Stimulated activated naive B cell treated with anti-CD40 and anti-IgM and Interleukin-4, amounts not matched to agents 10 μg/mL and 1 μg/mL and 100 μg/mL, for 72 hours (primary cell): ENCODE data around the gene RFC3.

Experiments used
- ATAC-seq, 2 donors: fragments of 150-1000 bp; cut with Tn5 transposase; replicated peaks; 2 replicates each; pipeline ENCODE4 v1.10.0; 2021; ENCODE audit warnings: moderate library complexity in 1 of 2
- DNase-seq: peaks from one replicate; pipeline ENCODE4 v3.0.0; 2021
- H3K27ac Mint-ChIP-seq: one replicate; pipeline ENCODE4 v1.8.0; 2022; ENCODE audit warnings: mild to moderate bottlenecking, mixed read lengths
- H3K27me3 Mint-ChIP-seq, 2 donors: one replicate each; pipeline ENCODE4 v1.8.0; 2022; ENCODE audit warnings: mixed read lengths in 2 of 2
- H3K36me3 Mint-ChIP-seq, 2 donors: one replicate each; pipeline ENCODE4 v1.8.0; 2022; ENCODE audit warnings: mixed read lengths in 2 of 2, mild to moderate bottlenecking in 1 of 2
- H3K4me1 Mint-ChIP-seq, 2 donors: one replicate each; pipeline ENCODE4 v1.8.0; 2022; ENCODE audit warnings: mixed read lengths in 2 of 2, mild to moderate bottlenecking in 1 of 2
- H3K4me3 Mint-ChIP-seq, 2 donors: one replicate each; pipeline ENCODE4 v1.8.0; 2022; ENCODE audit warnings: mild to moderate bottlenecking in 2 of 2, mixed read lengths in 2 of 2, moderate library complexity in 1 of 2
- H3K9me3 Mint-ChIP-seq, 2 donors: one replicate each; pipeline ENCODE4 v1.8.0; 2022; ENCODE audit warnings: mixed read lengths in 2 of 2, mild to moderate bottlenecking in 1 of 2

RFC3 gene

GRCh38 chr13:33832872-33833271, 14.9 kb downstream of the RFC3 start:
- DNase-seq (no peak), ATAC-seq (no peak)
- Mint-ChIP-seq H3K27ac (no peak overlapping the region), H3K4me1 (no peaks in the 10 kb centered on the region), H3K36me3 (peaks cover 28 to 50% of the 10 kb centered on the region in 2 donors), H3K27me3 (no peaks in the 10 kb centered on the region), H3K4me3 (no peak overlapping the region), H3K9me3 (no peaks in the 10 kb centered on the region)

- Mint-ChIP-seq H3K36me3 (peaks cover 35 to 52% of the 10 kb centered on the region in 2 donors), H3K9me3 (no peaks in the 10 kb centered on the region), H3K27me3 (no peaks in the 10 kb centered on the region), H3K27ac (peak overlapping the region; percentile 49), H3K4me3 (no peak overlapping the region), H3K4me1 (no peaks in the 10 kb centered on the region)
- DNase-seq (no peak), ATAC-seq (no peak)
Measured at GRCh38 chr13:33838647-33839046, 20.7 kb downstream of the RFC3 start.

- ATAC-seq: no peak
- H3K4me1 Mint-ChIP-seq: peaks cover 0 to 4% of the 10 kb centered on the region in 2 donors
Measured at GRCh38 chr13:33840402-33840801, 22.5 kb downstream of the RFC3 start.

GRCh38 chr13:33842207-33842606, 24.3 kb downstream of the RFC3 start:
- ATAC-seq (no peak), DNase-seq (no peak)
- H3K36me3 Mint-ChIP-seq: peaks cover 30 to 62% of the 10 kb centered on the region in 2 donors
- H3K4me3 Mint-ChIP-seq: no peak overlapping the region
- peaks cover 4 to 15% of the 10 kb centered on the region in 2 donors for H3K4me1 Mint-ChIP-seq
- H3K9me3 Mint-ChIP-seq: no peaks in the 10 kb centered on the region
- H3K27me3 Mint-ChIP-seq: no peaks in the 10 kb centered on the region
- H3K27ac Mint-ChIP-seq: no peak overlapping the region

More at GRCh38 chr13:33840402-33840801, 22.5 kb downstream of the RFC3 start:
- H3K9me3 Mint-ChIP-seq: no peaks in the 10 kb centered on the region
- peaks cover 26 to 53% of the 10 kb centered on the region in 2 donors for H3K36me3 Mint-ChIP-seq
- DNase-seq: no peak
- no peak overlapping the region for H3K27ac Mint-ChIP-seq
- H3K27me3 Mint-ChIP-seq: no peaks in the 10 kb centered on the region
- H3K4me3 Mint-ChIP-seq: no peak overlapping the region

- DNase-seq: no peak
- Mint-ChIP-seq H3K27ac (no peak overlapping the region), H3K27me3 (no peaks in the 10 kb centered on the region), H3K4me3 (no peak overlapping the region), H3K4me1 (peaks cover 4 to 15% of the 10 kb centered on the region in 2 donors), H3K36me3 (peaks cover 33 to 66% of the 10 kb centered on the region in 2 donors), H3K9me3 (no peaks in the 10 kb centered on the region)
- ATAC-seq: no peak
Measured at GRCh38 chr13:33842986-33843385, 25.0 kb downstream of the RFC3 start.

GRCh38 chr13:33845572-33846302, 27.8 kb downstream of the RFC3 start:
- Mint-ChIP-seq H3K4me3 (no peak overlapping the region), H3K9me3 (no peaks in the 10 kb centered on the region), H3K27ac (no peak overlapping the region), H3K27me3 (no peaks in the 10 kb centered on the region), H3K4me1 (peaks cover 4 to 15% of the 10 kb centered on the region in 2 donors), H3K36me3 (peaks cover 24 to 57% of the 10 kb centered on the region in 2 donors)
- no peak for ATAC-seq
- no peak for DNase-seq

GRCh38 chr13:33846303-33847062, 28.5 kb downstream of the RFC3 start:
- Mint-ChIP-seq H3K27ac (no peak overlapping the region), H3K9me3 (no peaks in the 10 kb centered on the region), H3K27me3 (no peaks in the 10 kb centered on the region), H3K36me3 (peaks cover 24 to 60% of the 10 kb centered on the region in 2 donors), H3K4me1 (peaks cover 4 to 15% of the 10 kb centered on the region in 2 donors), H3K4me3 (no peak overlapping the region)
- DNase-seq: no peak
- peak; percentile 41 to 46 for ATAC-seq

- H3K4me1 Mint-ChIP-seq: peaks cover 4 to 15% of the 10 kb centered on the region in 2 donors
- peaks cover 20 to 57% of the 10 kb centered on the region in 2 donors for H3K36me3 Mint-ChIP-seq
- ATAC-seq: no peak
- no peaks in the 10 kb centered on the region for H3K9me3 Mint-ChIP-seq
- H3K4me3 Mint-ChIP-seq: no peak overlapping the region
- no peak for DNase-seq
- no peaks in the 10 kb centered on the region for H3K27me3 Mint-ChIP-seq
- H3K27ac Mint-ChIP-seq: no peak overlapping the region
Measured at GRCh38 chr13:33849211-33849610, 31.3 kb downstream of the RFC3 start.

GRCh38 chr13:33855371-33855895, 37.5 kb downstream of the RFC3 start:
- H3K4me1 Mint-ChIP-seq: peaks cover 0 to 18% of the 10 kb centered on the region in 2 donors
- H3K27ac Mint-ChIP-seq: no peak overlapping the region
- no peak for DNase-seq
- peaks cover 0 to 14% of the 10 kb centered on the region in 2 donors for H3K9me3 Mint-ChIP-seq
- no peaks in the 10 kb centered on the region for H3K27me3 Mint-ChIP-seq
- H3K4me3 Mint-ChIP-seq: no peak overlapping the region
- no peak for ATAC-seq
- peaks cover 6 to 50% of the 10 kb centered on the region in 2 donors for H3K36me3 Mint-ChIP-seq

GRCh38 chr13:33859691-33860303, 41.8 kb downstream of the RFC3 start:
- Mint-ChIP-seq H3K4me3 (no peak overlapping the region), H3K9me3 (peaks cover 6 to 13% of the 10 kb centered on the region in 2 donors), H3K36me3 (peaks cover 8 to 40% of the 10 kb centered on the region in 2 donors), H3K27ac (no peak overlapping the region), H3K4me1 (peaks cover 1 to 14% of the 10 kb centered on the region in 2 donors), H3K27me3 (no peaks in the 10 kb centered on the region)
- ATAC-seq (no peak), DNase-seq (no peak)

- Mint-ChIP-seq H3K4me1 (peaks cover 4 to 7% of the 10 kb centered on the region in 2 donors), H3K36me3 (peaks cover 8 to 35% of the 10 kb centered on the region in 2 donors), H3K9me3 (peaks cover 7 to 9% of the 10 kb centered on the region in 2 donors), H3K27ac (no peak overlapping the region), H3K27me3 (no peaks in the 10 kb centered on the region), H3K4me3 (no peak overlapping the region)
- DNase-seq: no peak
- ATAC-seq: no peak
Measured at GRCh38 chr13:33860526-33860925, 42.6 kb downstream of the RFC3 start.

- no peak overlapping the region for H3K4me3 Mint-ChIP-seq
- DNase-seq (no peak), ATAC-seq (no peak)
- H3K27me3 Mint-ChIP-seq: no peaks in the 10 kb centered on the region
- H3K27ac Mint-ChIP-seq: no peak overlapping the region
- H3K9me3 Mint-ChIP-seq: peaks cover 6 to 7% of the 10 kb centered on the region in 2 donors
- H3K4me1 Mint-ChIP-seq: peaks cover 8 to 9% of the 10 kb centered on the region in 2 donors
- H3K36me3 Mint-ChIP-seq: peaks cover 4 to 23% of the 10 kb centered on the region in 2 donors
Measured at GRCh38 chr13:33862016-33862415, 44.1 kb downstream of the RFC3 start.

GRCh38 chr13:33863188-33863789, 45.3 kb downstream of the RFC3 start:
- Mint-ChIP-seq H3K27me3 (no peaks in the 10 kb centered on the region), H3K4me3 (no peak overlapping the region), H3K36me3 (peaks cover 11 to 20% of the 10 kb centered on the region in 2 donors), H3K9me3 (peaks cover 6 to 7% of the 10 kb centered on the region in 2 donors), H3K27ac (no peak overlapping the region), H3K4me1 (peaks cover 8 to 9% of the 10 kb centered on the region in 2 donors)
- ATAC-seq (no peak), DNase-seq (no peak)

GRCh38 chr13:33865945-33866344, 48.0 kb downstream of the RFC3 start:
- H3K4me3 Mint-ChIP-seq: no peak overlapping the region
- peaks cover 8 to 9% of the 10 kb centered on the region in 2 donors for H3K4me1 Mint-ChIP-seq
- no peak overlapping the region for H3K27ac Mint-ChIP-seq
- H3K36me3 Mint-ChIP-seq: peaks cover 18 to 19% of the 10 kb centered on the region in 2 donors
- peaks cover 3 to 7% of the 10 kb centered on the region in 2 donors for H3K9me3 Mint-ChIP-seq
- ATAC-seq (peak; percentile 93 to 97), DNase-seq (no peak)
- H3K27me3 Mint-ChIP-seq: no peaks in the 10 kb centered on the region
